ENCODE results near the gene SH3RF3. TPM values are rescaled to one million over a fixed set of nuclear protein-coding genes. Genes with fewer than 3 reads are reported as not detected.

SH3RF3 gene
- total RNA-seq, 1 donor from 2014 or later: 7.3 TPM

GRCh38 chr2:109135359-109136197 lies 6.6 kb downstream of the SH3RF3 start:
- TF ChIP-seq EZH2 (IDR thresholded peaks at IDR 0.05; ENCODE audit: insufficient read depth, low read length): no peak
- TF ChIP-seq, protein P1, sequence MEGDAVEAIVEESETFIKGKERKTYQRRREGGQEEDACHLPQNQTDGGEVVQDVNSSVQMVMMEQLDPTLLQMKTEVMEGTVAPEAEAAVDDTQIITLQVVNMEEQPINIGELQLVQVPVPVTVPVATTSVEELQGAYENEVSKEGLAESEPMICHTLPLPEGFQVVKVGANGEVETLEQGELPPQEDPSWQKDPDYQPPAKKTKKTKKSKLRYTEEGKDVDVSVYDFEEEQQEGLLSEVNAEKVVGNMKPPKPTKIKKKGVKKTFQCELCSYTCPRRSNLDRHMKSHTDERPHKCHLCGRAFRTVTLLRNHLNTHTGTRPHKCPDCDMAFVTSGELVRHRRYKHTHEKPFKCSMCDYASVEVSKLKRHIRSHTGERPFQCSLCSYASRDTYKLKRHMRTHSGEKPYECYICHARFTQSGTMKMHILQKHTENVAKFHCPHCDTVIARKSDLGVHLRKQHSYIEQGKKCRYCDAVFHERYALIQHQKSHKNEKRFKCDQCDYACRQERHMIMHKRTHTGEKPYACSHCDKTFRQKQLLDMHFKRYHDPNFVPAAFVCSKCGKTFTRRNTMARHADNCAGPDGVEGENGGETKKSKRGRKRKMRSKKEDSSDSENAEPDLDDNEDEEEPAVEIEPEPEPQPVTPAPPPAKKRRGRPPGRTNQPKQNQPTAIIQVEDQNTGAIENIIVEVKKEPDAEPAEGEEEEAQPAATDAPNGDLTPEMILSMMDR (IDR thresholded peaks at IDR 0.05; ENCODE audit: insufficient read depth, low read depth, low read length): no peak
- no peak overlapping the region for H3K4me3 ChIP-seq (ENCODE audit: insufficient read depth, low read depth, low read length)
- no peak for FAIRE-seq
- Mint-ChIP-seq H3K27ac (ENCODE audit: unreplicated experiment) (no peak overlapping the region), H3K9me3 (ENCODE audit: unreplicated experiment) (no peaks in the 10 kb centered on the region), H3K4me3 (ENCODE audit: unreplicated experiment) (no peak overlapping the region), H3K36me3 (ENCODE audit: low read depth, unreplicated experiment) (no peaks in the 10 kb centered on the region), H3K27me3 (ENCODE audit: low read depth, unreplicated experiment) (peaks cover 43% of the 10 kb centered on the region), H3K4me1 (ENCODE audit: low read depth, unreplicated experiment) (peaks cover 7% of the 10 kb centered on the region)
- H3K9me3 ChIP-seq (ENCODE audit: insufficient read depth, low read depth, low read length): no peaks in the 10 kb centered on the region
- peaks cover 84% of the 10 kb centered on the region for H4K20me1 ChIP-seq (ENCODE audit: insufficient read depth, low read length)
- no peaks in the 10 kb centered on the region for H3K4me1 ChIP-seq (ENCODE audit: insufficient read depth, low read length)
- peak; percentile 20 for DNase-seq (ENCODE audit: low read depth)
- H3K36me3 ChIP-seq (ENCODE audit: insufficient read depth, low read length): no peaks in the 10 kb centered on the region
- H3K27me3 ChIP-seq (ENCODE audit: insufficient read depth, low read length): no peaks in the 10 kb centered on the region
- H3K27ac ChIP-seq (ENCODE audit: low read depth, low read length): no peak overlapping the region
- H2AFZ ChIP-seq (ENCODE audit: low read depth, low read length): no peak overlapping the region
- H3K79me2 ChIP-seq (ENCODE audit: insufficient read depth, low read length): peaks cover 63% of the 10 kb centered on the region
- peak overlapping the region; percentile 28 for H3K4me2 ChIP-seq (ENCODE audit: low read length)
- no peak overlapping the region for H3K9ac ChIP-seq (ENCODE audit: low read length)

DNA sequence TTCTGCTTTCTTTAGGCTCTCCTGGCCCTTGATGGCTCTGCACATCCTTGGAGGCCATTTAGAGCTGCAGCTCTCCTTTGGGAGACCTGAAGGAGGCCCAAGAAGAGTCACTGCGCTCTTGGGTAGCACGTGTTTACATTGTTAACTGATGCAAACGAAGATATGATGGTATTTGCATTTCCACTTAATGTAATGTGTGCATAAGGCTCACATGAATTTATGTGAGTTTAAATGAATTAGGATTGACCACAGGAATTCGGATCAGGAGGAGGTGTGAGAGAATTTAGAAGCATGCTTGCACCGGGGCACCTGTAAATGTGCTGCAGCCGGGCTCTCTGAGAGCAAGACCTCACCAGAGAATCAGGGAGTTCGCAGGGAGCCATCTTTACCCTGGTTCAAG lies 7.5 kb downstream of the SH3RF3 start:
- Histone ChIP-seq H3K4me2 (ENCODE audit: low read length) (no peak overlapping the region), H4K20me1 (ENCODE audit: insufficient read depth, low read length) (peaks cover 86% of the 10 kb centered on the region), H3K27me3 (ENCODE audit: insufficient read depth, low read length) (no peaks in the 10 kb centered on the region), H3K4me1 (ENCODE audit: insufficient read depth, low read length) (no peaks in the 10 kb centered on the region), H3K27ac (ENCODE audit: low read depth, low read length) (no peak overlapping the region), H3K4me3 (ENCODE audit: insufficient read depth, low read depth, low read length) (no peak overlapping the region), H2AFZ (ENCODE audit: low read depth, low read length) (no peak overlapping the region), H3K79me2 (ENCODE audit: insufficient read depth, low read length) (peaks cover 63% of the 10 kb centered on the region), H3K9ac (ENCODE audit: low read length) (no peak overlapping the region), H3K36me3 (ENCODE audit: insufficient read depth, low read length) (no peaks in the 10 kb centered on the region), H3K9me3 (ENCODE audit: insufficient read depth, low read depth, low read length) (no peaks in the 10 kb centered on the region)
- H3K27ac Mint-ChIP-seq (ENCODE audit: unreplicated experiment): no peak overlapping the region
- peaks cover 46% of the 10 kb centered on the region for H3K27me3 Mint-ChIP-seq (ENCODE audit: low read depth, unreplicated experiment)
- DNase-seq (ENCODE audit: low read depth): no peak
- H3K36me3 Mint-ChIP-seq (ENCODE audit: low read depth, unreplicated experiment): no peaks in the 10 kb centered on the region
- TF ChIP-seq, protein P1 (IDR thresholded peaks at IDR 0.05; ENCODE audit: insufficient read depth, low read depth, low read length): no peak
- no peak for TF ChIP-seq EZH2 (IDR thresholded peaks at IDR 0.05; ENCODE audit: insufficient read depth, low read length)
- no peak overlapping the region for H3K4me3 Mint-ChIP-seq (ENCODE audit: unreplicated experiment)
- no peak for FAIRE-seq
- peaks cover 5% of the 10 kb centered on the region for H3K4me1 Mint-ChIP-seq (ENCODE audit: low read depth, unreplicated experiment)
- no peaks in the 10 kb centered on the region for H3K9me3 Mint-ChIP-seq (ENCODE audit: unreplicated experiment)

GRCh38 chr2:109137616-109138015 lies 8.6 kb downstream of the SH3RF3 start:
- Histone ChIP-seq H3K79me2 (ENCODE audit: insufficient read depth, low read length) (peaks cover 62% of the 10 kb centered on the region), H2AFZ (ENCODE audit: low read depth, low read length) (no peak overlapping the region), H3K27me3 (ENCODE audit: insufficient read depth, low read length) (no peaks in the 10 kb centered on the region), H3K4me3 (ENCODE audit: insufficient read depth, low read depth, low read length) (no peak overlapping the region), H4K20me1 (ENCODE audit: insufficient read depth, low read length) (peaks cover 86% of the 10 kb centered on the region), H3K9me3 (ENCODE audit: insufficient read depth, low read depth, low read length) (no peaks in the 10 kb centered on the region), H3K36me3 (ENCODE audit: insufficient read depth, low read length) (no peaks in the 10 kb centered on the region), H3K4me1 (ENCODE audit: insufficient read depth, low read length) (no peaks in the 10 kb centered on the region), H3K9ac (ENCODE audit: low read length) (no peak overlapping the region), H3K27ac (ENCODE audit: low read depth, low read length) (no peak overlapping the region), H3K4me2 (ENCODE audit: low read length) (no peak overlapping the region)
- no peak overlapping the region for H3K4me3 Mint-ChIP-seq (ENCODE audit: unreplicated experiment)
- H3K27ac Mint-ChIP-seq (ENCODE audit: unreplicated experiment): no peak overlapping the region
- FAIRE-seq: no peak
- H3K9me3 Mint-ChIP-seq (ENCODE audit: unreplicated experiment): no peaks in the 10 kb centered on the region
- peaks cover 4% of the 10 kb centered on the region for H3K4me1 Mint-ChIP-seq (ENCODE audit: low read depth, unreplicated experiment)
- DNase-seq (ENCODE audit: low read depth): no peak
- TF ChIP-seq, protein P1 (IDR thresholded peaks at IDR 0.05; ENCODE audit: insufficient read depth, low read depth, low read length): no peak
- H3K27me3 Mint-ChIP-seq (ENCODE audit: low read depth, unreplicated experiment): peaks cover 44% of the 10 kb centered on the region
- no peaks in the 10 kb centered on the region for H3K36me3 Mint-ChIP-seq (ENCODE audit: low read depth, unreplicated experiment)
